GM23248 (cell line): ENCODE measurements around the gene PPP1R1B.

Experiments used
- EZH2 ChIP-seq: fragments of 200-600 bp; sonication (generic); IDR thresholded peaks from 2 replicates; pipeline ENCODE4 v1.6.1; 2018; ENCODE audit warnings: antibody characterized with exemption, mild to moderate bottlenecking; ENCODE audit not compliant: insufficient read depth, poor library complexity, severe bottlenecking
- EZH2phosphoT487 ChIP-seq: fragments of 200-600 bp; sonication (generic); IDR thresholded peaks from 2 replicates; pipeline ENCODE4 v1.6.1; 2018; ENCODE audit warnings: antibody characterized with exemption, moderate library complexity, mild to moderate bottlenecking, low read depth; ENCODE audit not compliant: insufficient read depth

- TF ChIP-seq EZH2: no peak
- TF ChIP-seq EZH2phosphoT487: no peak
Measured at GRCh38 chr17:39629898-39630297, 3.1 kb downstream of the PPP1R1B start.
